PFSK-1 (cell line): Measurements from ENCODE around the gene PROSER2.

ENCODE experiments used
- FOXP2 ChIP-seq: optimal IDR thresholded peaks from 2 replicates; pipeline ENCODE3; 2011; ENCODE audit warnings: borderline replicate concordance, control low read depth, inconsistent platforms; ENCODE audit not compliant: insufficient read depth; ENCODE audit errors: extremely low read length, extremely low read depth
- POLR2AphosphoS5 ChIP-seq: IDR thresholded peaks from 2 replicates; pipeline ENCODE4 v1.6.1; 2012; ENCODE audit warnings: low read depth, mild to moderate bottlenecking, control low read depth, low read length, moderate library complexity
- SIN3A ChIP-seq: IDR thresholded peaks from 2 replicates; pipeline ENCODE4 v1.6.1; 2012; ENCODE audit warnings: mild to moderate bottlenecking, low read length, moderate library complexity, borderline replicate concordance; ENCODE audit not compliant: insufficient read depth
- TAF1 ChIP-seq: IDR thresholded peaks from 2 replicates; pipeline ENCODE4 v1.6.1; 2012; ENCODE audit warnings: low read length, control low read depth, borderline replicate concordance; ENCODE audit not compliant: insufficient read depth
- TF ChIP-seq, protein P1 (sequence below), 2 experiments: IDR thresholded peaks; 2 replicates each; pipeline versions ENCODE4 v1.6.1 to v1.8.0; 2011 to 2012; ENCODE audit warnings: low read depth in 2 of 2, low read length in 2 of 2, control low read depth in 1 of 2, inconsistent platforms in 1 of 2, mild to moderate bottlenecking in 1 of 2, moderate library complexity in 1 of 2; ENCODE audit not compliant: insufficient read depth in 1 of 2

Gene PROSER2

DNA sequence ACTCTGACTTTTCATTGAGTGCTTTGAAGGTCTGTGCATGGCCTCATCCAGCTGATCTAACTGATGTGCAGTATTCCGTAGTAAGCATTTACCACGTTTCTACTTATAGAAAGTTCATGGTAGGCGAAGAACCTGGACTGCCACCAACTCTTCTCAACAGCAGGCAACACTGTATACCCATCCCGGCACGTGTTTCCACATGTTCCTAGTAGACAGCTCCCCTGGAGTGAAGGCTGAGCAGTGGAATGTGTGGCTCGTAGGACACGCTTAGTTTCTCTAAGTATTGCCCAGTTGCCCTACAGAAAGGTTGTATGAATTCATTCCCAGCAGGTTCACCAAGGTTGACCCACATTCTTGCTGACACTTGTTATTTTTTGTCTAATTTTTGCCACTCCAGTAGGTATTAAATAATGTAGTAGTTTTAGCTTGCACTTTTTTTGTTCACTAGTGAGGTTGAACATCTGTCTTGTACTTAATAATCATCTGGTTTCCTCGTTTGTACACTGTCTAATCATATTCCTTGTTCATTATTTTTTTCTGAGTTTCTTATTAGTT, 15.2 kb downstream of the PROSER2 start:
- TF ChIP-seq TAF1 (no peak), FOXP2 (no peak), POLR2AphosphoS5 (no peak), SIN3A (no peak)
- TF ChIP-seq, protein P1, sequence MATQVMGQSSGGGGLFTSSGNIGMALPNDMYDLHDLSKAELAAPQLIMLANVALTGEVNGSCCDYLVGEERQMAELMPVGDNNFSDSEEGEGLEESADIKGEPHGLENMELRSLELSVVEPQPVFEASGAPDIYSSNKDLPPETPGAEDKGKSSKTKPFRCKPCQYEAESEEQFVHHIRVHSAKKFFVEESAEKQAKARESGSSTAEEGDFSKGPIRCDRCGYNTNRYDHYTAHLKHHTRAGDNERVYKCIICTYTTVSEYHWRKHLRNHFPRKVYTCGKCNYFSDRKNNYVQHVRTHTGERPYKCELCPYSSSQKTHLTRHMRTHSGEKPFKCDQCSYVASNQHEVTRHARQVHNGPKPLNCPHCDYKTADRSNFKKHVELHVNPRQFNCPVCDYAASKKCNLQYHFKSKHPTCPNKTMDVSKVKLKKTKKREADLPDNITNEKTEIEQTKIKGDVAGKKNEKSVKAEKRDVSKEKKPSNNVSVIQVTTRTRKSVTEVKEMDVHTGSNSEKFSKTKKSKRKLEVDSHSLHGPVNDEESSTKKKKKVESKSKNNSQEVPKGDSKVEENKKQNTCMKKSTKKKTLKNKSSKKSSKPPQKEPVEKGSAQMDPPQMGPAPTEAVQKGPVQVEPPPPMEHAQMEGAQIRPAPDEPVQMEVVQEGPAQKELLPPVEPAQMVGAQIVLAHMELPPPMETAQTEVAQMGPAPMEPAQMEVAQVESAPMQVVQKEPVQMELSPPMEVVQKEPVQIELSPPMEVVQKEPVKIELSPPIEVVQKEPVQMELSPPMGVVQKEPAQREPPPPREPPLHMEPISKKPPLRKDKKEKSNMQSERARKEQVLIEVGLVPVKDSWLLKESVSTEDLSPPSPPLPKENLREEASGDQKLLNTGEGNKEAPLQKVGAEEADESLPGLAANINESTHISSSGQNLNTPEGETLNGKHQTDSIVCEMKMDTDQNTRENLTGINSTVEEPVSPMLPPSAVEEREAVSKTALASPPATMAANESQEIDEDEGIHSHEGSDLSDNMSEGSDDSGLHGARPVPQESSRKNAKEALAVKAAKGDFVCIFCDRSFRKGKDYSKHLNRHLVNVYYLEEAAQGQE (IDR thresholded peaks at IDR 0.05; ENCODE audit: insufficient read depth in 1 of 2, low read depth in 2 of 2, low read length in 2 of 2), result no peak

DNA sequence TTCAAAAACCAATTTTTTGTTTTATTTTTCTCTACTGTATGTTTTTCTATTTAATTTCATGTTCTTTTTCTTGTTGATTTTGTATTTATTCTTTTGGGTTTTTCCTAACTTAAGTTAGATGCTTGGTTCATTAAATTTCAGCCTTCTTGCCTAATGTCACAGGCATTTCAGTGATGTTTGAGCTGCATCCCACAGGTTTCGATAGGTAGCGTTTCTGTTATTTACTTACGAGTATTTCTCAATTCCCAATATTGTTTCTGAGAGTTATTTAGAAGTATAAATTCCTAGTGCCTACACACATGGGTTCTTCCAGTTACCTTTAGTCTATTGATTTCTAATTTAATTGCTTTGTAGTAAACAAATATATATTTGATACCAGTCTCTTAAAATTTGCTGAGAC, 18.2 kb downstream of the PROSER2 start:
- TF ChIP-seq FOXP2 (no peak), SIN3A (no peak), POLR2AphosphoS5 (no peak), TAF1 (no peak)
- TF ChIP-seq, protein P1 (IDR thresholded peaks at IDR 0.05; ENCODE audit: insufficient read depth in 1 of 2, low read depth in 2 of 2, low read length in 2 of 2), result no peak

DNA sequence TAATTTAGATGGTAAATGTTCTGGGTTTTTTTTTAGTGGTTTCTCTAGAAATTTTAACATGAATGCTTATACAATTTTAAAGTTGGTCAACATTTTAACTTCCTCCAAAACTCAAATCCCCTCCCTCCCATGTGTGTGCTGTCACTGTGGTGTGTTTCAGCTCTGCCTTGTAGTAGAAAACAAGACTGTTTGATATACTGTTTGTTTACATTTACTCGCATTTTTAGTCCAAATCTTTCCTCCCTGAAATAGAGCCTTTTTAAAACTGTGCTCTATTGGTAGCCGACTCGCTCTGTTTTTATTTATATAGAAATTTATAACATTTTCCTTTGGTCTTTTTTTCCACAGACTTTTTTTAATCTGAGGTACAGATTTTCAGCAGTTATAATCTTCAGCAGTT, 19.3 kb downstream of the PROSER2 start:
- no peak for TF ChIP-seq POLR2AphosphoS5

DNA sequence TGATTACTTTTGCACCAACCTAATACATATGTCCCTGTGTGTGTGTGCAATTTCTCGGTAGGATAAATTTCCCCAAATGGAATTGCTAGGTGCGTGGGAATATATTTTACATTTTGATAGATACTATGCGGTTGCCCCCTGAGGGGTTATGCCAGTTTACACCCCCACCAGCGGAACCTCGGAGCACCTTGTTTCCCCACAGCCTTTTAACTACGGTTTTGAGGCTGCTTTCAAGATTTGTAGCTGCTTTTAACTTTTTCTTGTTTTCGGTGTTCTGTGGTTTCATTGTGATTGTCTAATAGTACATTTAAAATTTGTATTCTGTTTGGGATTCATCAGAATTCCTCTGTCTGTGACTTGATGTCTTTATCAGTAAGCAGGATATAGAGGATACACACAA, 22.0 kb downstream of the PROSER2 start:
- TF ChIP-seq SIN3A (no peak), FOXP2 (no peak), TAF1 (no peak), POLR2AphosphoS5 (no peak)
- TF ChIP-seq, protein P1 (IDR thresholded peaks at IDR 0.05; ENCODE audit: insufficient read depth in 1 of 2, low read depth in 2 of 2, low read length in 2 of 2), result no peak

DNA sequence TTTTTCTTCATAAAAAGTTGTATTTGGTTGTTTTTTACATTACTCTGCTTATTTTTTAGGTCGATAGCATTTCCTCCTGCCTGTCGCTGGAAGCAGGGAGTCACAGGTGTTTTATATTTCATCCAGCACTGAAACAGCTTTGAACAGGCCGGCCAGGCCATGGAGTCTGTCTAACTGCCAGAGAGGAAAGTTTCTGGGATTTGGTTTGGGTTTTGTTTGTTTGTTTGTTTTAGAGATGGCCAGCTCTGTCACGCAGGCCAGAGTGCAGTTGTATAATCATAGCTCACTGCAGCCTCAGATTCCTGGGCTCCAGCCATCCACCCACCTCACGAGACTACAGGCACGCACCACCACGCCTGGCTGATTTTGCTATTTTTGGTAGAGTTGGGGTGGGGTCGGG, 23.4 kb downstream of the PROSER2 start:
- TF ChIP-seq SIN3A (no peak), FOXP2 (no peak), POLR2AphosphoS5 (no peak), TAF1 (no peak)
- TF ChIP-seq, protein P1 (IDR thresholded peaks at IDR 0.05; ENCODE audit: insufficient read depth in 1 of 2, low read depth in 2 of 2, low read length in 2 of 2), result no peak
